Esophagus muscularis mucosa (tissue), 4 donors: ENCODE data around the gene POU3F3. TPM values are rescaled to one million over a fixed set of nuclear protein-coding genes. Genes with fewer than 3 reads are reported as not detected.

Experiments used
- DNase-seq: peaks from one replicate; pipeline ENCODE4 v3.0.0-alpha.2; 2017; ENCODE audit errors: extremely low spot score
- H3K27ac ChIP-seq, 4 donors: fragments of 200-600 bp; sonication (generic); replicated peaks in 1 of 4; 1 replicate in 3 of 4; 2 replicates in 1 of 4; pipeline ENCODE4 v1.5.1; 2016 to 2019; ENCODE audit warnings: mild to moderate bottlenecking in 1 of 4
- H3K27me3 ChIP-seq, 4 donors: fragments of 200-600 bp; sonication (generic); one replicate each; pipeline versions ENCODE4 v1.5.1 to v1.6.0; 2016 to 2019
- H3K36me3 ChIP-seq, 4 donors: fragments of 200-600 bp; sonication (generic); one replicate each; pipeline ENCODE4 v1.5.1; 2016 to 2019
- H3K4me1 ChIP-seq, 4 donors: fragments of 200-600 bp; sonication (generic); one replicate each; pipeline ENCODE4 v1.5.1; 2016 to 2019
- H3K4me3 ChIP-seq, 4 donors: fragments of 200-600 bp; sonication (generic); 1 replicate in 2 of 4; 2 replicates in 2 of 4; pipeline ENCODE4 v1.5.1; 2016 to 2019; ENCODE audit warnings: mild to moderate bottlenecking in 4 of 4, moderate library complexity in 1 of 4
- H3K9me3 ChIP-seq, 4 donors: fragments of 200-600 bp; sonication (generic); 1 replicate in 3 of 4; 2 replicates in 1 of 4; pipeline ENCODE4 v1.5.1; 2016 to 2019
- CTCF ChIP-seq, 3 experiments: fragments of 200-600 bp in 2 of 3; fragments of 450-650 bp in 1 of 3; sonication (generic) in 2 of 3; IDR thresholded peaks; one replicate each; pipeline ENCODE4 v1.5.1; 2017 to 2019; ENCODE audit warnings: antibody characterized with exemption in 3 of 3, mild to moderate bottlenecking in 2 of 3, moderate library complexity in 1 of 3
- EP300 ChIP-seq: sonication (generic); formaldehyde crosslinking; IDR thresholded peaks from one replicate; pipeline ENCODE4 v1.6.1; 2017; ENCODE audit warnings: antibody characterized with exemption
- POLR2A ChIP-seq: fragments of 450-650 bp; IDR thresholded peaks from one replicate; pipeline ENCODE4 v1.6.1; 2017; ENCODE audit warnings: antibody characterized with exemption, moderate library complexity, mild to moderate bottlenecking, low read depth
- POLR2AphosphoS5 ChIP-seq, 2 donors: sonication (generic); formaldehyde crosslinking; IDR thresholded peaks; one replicate each; pipeline ENCODE4 v1.6.1; 2017; ENCODE audit warnings: antibody characterized with exemption in 2 of 2
- WGBS: methylation state at CpG from one replicate; pipeline ENCODE4 v1.1.5; 2018; 5-methylcytosine and 5-hydroxymethylcytosine counted together
- intact Hi-C: fragments of 100-400 bp; cut with DNase I; formaldehyde crosslinking; loops from one replicate; pipeline ENCODE4 v1.15.1; 2023
- total RNA-seq, 4 donors: library from RNA; depleted of rRNA; stranded (reverse); fragments of >200 nt; gene quantifications; one replicate each; pipeline versions ENCODE4 v1.1.0 to v1.2.1, GENCODE V29; 2016

The POU3F3 gene
- total RNA-seq, 4 donors from 2014 or later = 0.11 TPM; not detected in 3

- Histone ChIP-seq H3K4me1 (no peaks in the 10 kb centered on the region), H3K27me3 (peaks cover 0 to 27% (median 0%) of the 10 kb centered on the region in 4 donors), H3K27ac (no peak overlapping the region), H3K36me3 (no peaks in the 10 kb centered on the region), H3K4me3 (no peak overlapping the region), H3K9me3 (no peaks in the 10 kb centered on the region)
- 84% methylated on average over 6 of the region's 6 CpGs for WGBS
- TF ChIP-seq POLR2A (no peak), POLR2AphosphoS5 (IDR thresholded peaks at IDR 0.05) (no peak), EP300 (no peak), CTCF (IDR thresholded peaks at IDR 0.05) (no peak)
- no peak for DNase-seq
- intact Hi-C loops = no loop called here
These were observed 35.7 kb upstream of the POU3F3 start for GRCh38 chr2:104818264-104818663.

DNA sequence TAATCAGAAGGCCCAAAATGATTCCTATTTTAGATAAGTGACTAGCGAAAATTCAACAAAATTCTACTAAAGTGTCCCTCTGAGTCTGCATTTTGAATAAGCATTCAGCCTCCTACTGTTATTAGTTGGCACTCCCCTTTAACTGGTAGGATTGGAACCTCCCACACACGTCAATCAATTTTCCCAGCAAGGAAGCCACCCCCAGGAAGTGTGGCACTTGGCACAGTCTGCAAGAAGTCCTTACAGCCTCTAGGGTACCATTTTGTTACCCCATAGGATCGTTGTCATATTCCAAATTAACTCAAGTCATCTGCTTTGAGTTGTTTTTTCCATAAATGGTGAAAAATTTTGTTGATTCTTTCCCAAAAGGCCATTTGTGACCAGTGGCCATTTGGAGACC is 33.8 kb upstream of the POU3F3 start:
- no peaks in the 10 kb centered on the region for H3K4me1 ChIP-seq
- no peak overlapping the region for H3K4me3 ChIP-seq
- no peaks in the 10 kb centered on the region for H3K9me3 ChIP-seq
- no peaks in the 10 kb centered on the region for H3K36me3 ChIP-seq
- DNase-seq = no peak
- intact Hi-C loops = no loop called here
- H3K27me3 ChIP-seq = peaks cover 0 to 27% (median 0%) of the 10 kb centered on the region in 4 donors
- 78% methylated on average over 3 of the region's 3 CpGs for WGBS
- H3K27ac ChIP-seq = no peak overlapping the region
- TF ChIP-seq EP300 = no peak
- no peak for TF ChIP-seq POLR2A
- TF ChIP-seq CTCF (IDR thresholded peaks at IDR 0.05) = no peak
- no peak for TF ChIP-seq POLR2AphosphoS5 (IDR thresholded peaks at IDR 0.05)

DNA sequence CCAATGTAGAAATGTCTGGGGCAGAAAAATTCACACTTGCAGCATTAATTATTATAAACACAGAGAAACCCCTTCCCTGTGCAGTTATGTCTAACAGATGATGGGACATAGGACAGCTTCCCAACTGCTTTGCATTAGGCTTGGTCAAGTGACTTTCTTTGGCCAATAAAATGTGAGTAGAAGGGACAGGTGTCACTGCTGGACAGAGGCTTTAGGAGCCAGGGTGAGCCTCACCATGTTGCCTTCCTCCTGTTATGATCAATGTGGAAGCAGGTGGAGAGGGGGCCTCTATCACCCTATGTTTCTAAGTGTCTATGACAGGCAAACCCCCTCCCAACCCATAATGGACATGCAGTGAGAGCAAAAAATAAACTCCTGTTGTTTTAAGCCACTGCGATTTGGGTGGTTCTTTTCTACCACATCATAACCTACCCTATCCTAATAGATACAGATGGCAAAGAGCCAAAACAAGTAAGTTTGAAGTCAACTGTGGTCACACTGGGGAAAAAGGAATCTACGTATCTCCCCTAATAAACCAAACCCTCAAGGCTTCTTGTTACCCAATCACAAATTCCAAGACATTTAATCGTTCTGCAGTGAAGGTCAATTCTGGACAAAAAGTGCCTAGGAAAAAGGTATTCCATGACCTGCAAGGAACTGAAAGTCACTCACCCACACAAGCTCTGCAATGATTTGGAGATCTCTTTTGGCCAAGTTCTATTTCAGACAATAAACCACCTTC is 28.6 kb upstream of the POU3F3 start:
- Histone ChIP-seq H3K4me1 (no peaks in the 10 kb centered on the region), H3K4me3 (no peak overlapping the region), H3K27ac (no peak overlapping the region), H3K9me3 (no peaks in the 10 kb centered on the region), H3K36me3 (no peaks in the 10 kb centered on the region), H3K27me3 (peaks cover 0 to 8% (median 0%) of the 10 kb centered on the region in 4 donors)
- no peak for TF ChIP-seq POLR2A
- TF ChIP-seq EP300 = no peak
- TF ChIP-seq CTCF (IDR thresholded peaks at IDR 0.05) = no peak
- TF ChIP-seq POLR2AphosphoS5 (IDR thresholded peaks at IDR 0.05) = no peak
- no peak for DNase-seq
- intact Hi-C loops = no loop called here
- 52% methylated on average over 3 of the region's 3 CpGs for WGBS

- H3K4me3 ChIP-seq = no peak overlapping the region
- H3K4me1 ChIP-seq = no peaks in the 10 kb centered on the region
- no peaks in the 10 kb centered on the region for H3K9me3 ChIP-seq
- WGBS = 51% methylated on average over 2 of the region's 2 CpGs
- peaks cover 0 to 4% (median 0%) of the 10 kb centered on the region in 4 donors for H3K27me3 ChIP-seq
- intact Hi-C loops = no loop called here
- no peaks in the 10 kb centered on the region for H3K36me3 ChIP-seq
- H3K27ac ChIP-seq = no peak overlapping the region
- TF ChIP-seq EP300 = no peak
- no peak for TF ChIP-seq CTCF (IDR thresholded peaks at IDR 0.05)
- no peak for TF ChIP-seq POLR2AphosphoS5 (IDR thresholded peaks at IDR 0.05)
- no peak for TF ChIP-seq POLR2A
- no peak for DNase-seq
These were observed 27.9 kb upstream of the POU3F3 start for GRCh38 chr2:104826016-104826415.
